Activated CD8-positive, alpha-beta memory T cell treated with anti-CD3 and anti-CD28 coated beads, Interleukin-2, amount 50 U/mL, for 1 hour (primary cell): ENCODE data around the gene TSKS.

Experiments
- DNase-seq: peaks from one replicate; pipeline ENCODE4 v3.0.0-alpha.2; 2020; ENCODE audit errors: extremely low read depth

Gene TSKS

GRCh38 chr19:49763230-49763629 lies at the start of gene TSKS:
Gene TSKS (minus strand): TSS chr19:49763306. CDS start chr19:49763247, 59 bp downstream.
- DNase-seq: no peak

GRCh38 chr19:49812452-49812996 lies 49.4 kb upstream of the TSKS start:
- DNase-seq: no peak

DNA sequence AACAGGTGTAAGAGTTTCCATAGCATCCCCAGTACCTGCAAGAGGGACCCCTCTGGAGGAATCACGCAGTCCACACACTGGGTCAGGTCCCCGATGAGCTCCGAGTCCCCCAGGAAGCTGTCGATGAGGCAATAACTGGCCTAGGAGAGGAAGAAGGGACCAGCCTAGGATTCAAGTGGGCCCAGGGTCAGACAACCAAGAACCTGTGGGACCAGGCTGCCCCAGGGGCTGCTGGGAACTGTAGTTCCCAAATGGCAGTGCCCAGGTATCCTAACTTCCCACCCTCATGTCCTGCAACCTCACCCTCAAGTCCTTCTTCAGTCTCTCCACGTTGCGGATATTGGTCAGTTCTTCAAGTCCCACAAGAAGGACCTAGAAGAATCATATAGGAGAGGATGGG lies 48.2 kb upstream of the TSKS start:
- no peak for DNase-seq

- no peak for DNase-seq
These were observed 46.9 kb upstream of the TSKS start for GRCh38 chr19:49809941-49810389.

DNA sequence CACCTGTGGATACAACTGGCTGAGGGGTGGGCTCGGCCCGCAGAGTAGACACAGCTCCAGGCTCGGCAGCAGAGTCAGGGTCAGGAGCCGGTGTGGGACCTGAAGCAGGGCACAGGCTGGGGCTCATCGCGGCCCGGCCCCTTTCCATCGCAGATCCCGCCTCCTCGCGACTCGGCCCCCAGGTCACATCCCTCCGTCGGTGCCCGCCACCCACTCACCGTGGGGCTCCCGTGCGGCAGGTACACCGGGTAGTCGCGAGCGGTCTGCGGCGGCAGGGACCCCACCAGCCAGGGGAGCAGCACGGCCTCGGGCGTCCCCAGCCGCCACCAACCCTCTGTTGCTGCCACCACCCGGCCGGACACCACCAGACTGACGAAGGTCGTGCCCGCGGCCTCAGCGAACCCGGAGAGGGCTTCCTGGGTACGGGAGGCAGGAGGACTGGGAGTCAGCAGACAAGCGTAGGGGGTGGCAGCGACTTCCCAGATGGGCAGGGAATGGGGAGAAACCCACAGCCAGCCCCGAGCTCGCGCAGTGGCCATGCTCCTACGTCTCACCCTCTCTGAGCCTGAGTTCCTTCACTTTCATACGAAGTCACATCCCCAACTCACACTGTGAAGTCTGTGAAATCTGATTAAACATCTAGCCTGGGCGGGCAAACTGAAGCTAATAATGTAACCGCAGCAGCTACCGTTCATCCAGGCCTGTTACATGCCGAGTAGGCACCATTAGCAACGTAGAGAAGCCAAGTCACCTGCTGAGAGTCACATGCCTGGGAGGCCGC lies 46.2 kb upstream of the TSKS start:
- no peak for DNase-seq

GRCh38 chr19:49808711-49809159 lies 45.6 kb upstream of the TSKS start:
- DNase-seq: peak; percentile 82

DNA sequence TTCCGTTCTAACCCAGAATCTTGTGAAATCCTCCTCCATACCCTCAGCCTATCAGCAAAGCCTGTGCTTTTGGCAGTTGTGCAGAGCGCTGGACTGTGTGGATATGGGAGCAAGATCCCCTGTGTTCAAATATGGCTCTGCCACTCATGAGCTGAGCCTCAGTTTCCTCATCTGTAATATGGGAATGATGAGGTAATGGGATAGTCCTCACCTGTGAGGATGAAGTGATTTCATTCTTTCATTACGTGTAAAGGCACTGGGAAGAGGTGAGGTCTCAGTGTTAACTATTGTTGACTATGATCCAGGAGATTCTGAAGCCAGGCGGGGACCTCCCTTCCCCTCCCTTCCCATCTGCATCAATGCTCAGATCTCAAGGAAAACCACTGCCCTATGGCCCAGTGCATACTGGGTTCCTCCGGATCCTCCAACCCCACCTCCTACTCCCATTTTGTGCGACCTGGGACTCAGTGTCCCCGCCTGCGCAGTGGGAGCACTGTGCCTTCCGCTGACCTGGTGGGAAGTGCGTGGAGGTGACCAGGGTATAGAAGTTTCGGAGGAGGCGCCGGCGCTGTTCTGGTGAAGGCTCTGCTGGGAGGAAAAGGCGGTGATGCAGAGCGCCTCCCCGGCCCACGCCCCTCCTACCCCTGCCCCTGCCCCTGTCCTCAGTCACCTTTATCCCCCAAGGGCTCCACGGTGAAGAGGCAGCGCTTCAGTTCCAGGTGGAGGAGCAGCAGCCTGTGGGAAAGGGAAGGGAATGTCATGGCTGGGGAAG lies 45.0 kb upstream of the TSKS start:
- DNase-seq: no peak

GRCh38 chr19:49807058-49807903 lies 44.2 kb upstream of the TSKS start:
- DNase-seq: no peak

GRCh38 chr19:49806620-49806959 lies 43.5 kb upstream of the TSKS start:
- no peak for DNase-seq

GRCh38 chr19:49805822-49806619 lies 42.9 kb upstream of the TSKS start:
- DNase-seq: no peak

- no peak for DNase-seq
These were observed 40.4 kb upstream of the TSKS start for GRCh38 chr19:49803529-49803856.

GRCh38 chr19:49802836-49803528 lies 39.9 kb upstream of the TSKS start:
- no peak for DNase-seq

DNA sequence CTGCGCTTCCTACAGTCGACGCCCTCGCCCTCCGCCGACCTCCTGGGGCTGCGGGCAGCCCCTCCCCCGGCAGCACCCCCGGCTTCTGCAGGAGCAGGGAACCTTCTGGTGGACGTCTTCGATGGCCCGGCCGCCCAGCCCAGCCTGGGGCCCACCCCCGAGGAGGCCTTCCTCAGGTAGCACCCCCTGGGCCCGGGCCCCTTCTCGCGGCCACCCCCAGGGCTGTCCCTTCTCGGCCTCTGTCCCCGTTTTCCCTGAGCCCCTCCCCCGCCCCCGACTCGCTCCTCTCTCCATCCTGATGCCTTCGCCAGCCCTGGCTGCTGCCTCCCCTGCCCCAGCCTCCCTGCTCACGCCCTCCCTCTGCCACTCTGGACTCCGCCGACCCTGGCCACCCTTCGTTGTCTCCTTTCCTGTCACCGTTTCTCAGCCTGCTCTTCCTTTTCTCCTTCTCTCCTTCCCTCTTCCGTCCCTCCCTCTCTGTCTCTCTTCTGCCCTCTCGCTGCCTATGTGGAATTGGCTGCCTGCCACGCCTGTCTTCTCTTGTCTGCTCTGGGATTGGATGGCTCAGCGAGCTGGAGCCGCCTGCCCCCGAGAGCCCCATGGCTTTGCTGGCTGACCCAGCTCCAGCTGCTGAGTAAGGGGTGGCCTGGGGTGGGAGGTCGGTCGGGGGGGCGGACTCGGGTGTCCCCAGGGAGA lies 39.0 kb upstream of the TSKS start:
- no peak for DNase-seq

DNA sequence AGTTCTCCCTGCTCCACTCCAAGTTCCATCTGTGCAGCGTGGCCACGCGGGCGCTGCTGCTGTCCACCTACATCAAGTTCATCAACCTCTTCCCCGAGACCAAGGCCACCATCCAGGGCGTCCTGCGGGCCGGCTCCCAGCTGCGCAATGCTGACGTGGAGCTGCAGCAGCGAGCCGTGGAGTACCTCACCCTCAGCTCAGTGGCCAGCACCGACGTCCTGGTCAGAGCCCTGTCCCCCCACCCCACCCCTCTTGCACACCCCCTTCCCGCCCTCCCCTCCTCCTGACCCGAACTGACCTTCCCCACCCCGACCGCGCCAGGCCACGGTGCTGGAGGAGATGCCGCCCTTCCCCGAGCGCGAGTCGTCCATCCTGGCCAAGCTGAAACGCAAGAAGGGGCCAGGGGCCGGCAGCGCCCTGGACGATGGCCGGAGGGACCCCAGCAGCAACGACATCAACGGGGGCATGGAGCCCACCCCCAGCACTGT lies 38.3 kb upstream of the TSKS start:
- no peak for DNase-seq

GRCh38 chr19:49800771-49801170 lies 37.7 kb upstream of the TSKS start:
- no peak for DNase-seq

DNA sequence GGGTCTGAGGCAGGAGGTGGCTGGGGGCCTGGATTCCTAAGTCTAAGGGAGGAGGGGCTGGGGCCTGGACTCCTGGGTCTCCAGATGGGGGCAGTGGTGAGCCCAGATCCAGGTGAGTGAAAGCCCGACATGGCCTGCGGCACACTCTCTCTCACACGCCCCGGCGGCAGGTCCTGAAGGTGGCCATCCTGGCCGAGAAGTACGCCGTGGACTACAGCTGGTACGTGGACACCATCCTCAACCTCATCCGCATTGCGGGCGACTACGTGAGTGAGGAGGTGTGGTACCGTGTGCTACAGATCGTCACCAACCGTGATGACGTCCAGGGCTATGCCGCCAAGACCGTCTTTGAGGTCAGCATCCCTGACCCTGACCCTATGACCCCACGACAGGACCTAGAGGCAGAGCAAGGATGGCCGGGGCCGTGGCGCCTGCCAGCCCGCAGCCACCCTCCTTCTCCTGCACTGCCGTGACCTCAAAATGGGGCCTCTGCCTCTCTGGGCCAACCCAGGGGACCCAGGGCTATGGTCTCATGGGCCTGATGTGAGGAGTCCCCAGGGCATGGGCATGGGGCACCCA lies 36.8 kb upstream of the TSKS start:
- no peak for DNase-seq

- no peak for DNase-seq
These were observed 36.2 kb upstream of the TSKS start for GRCh38 chr19:49799271-49799797.

GRCh38 chr19:49798574-49798973 lies 35.5 kb upstream of the TSKS start:
- no peak for DNase-seq

GRCh38 chr19:49795615-49796014 lies 32.5 kb upstream of the TSKS start:
- no peak for DNase-seq
